HepG2 (cell line): ENCODE data around the gene ZNF595. TPM values are rescaled to one million over a fixed set of nuclear protein-coding genes. Genes with fewer than 3 reads are reported as not detected.
"Not testable (repeated sequence)": the region's sequence is repeated elsewhere in the genome, so short reads cannot be mapped to it uniquely, and the experiment has no call there.

Experiments
- ATAC-seq: fragments of 200-7000 bp; cut with Tn5 transposase; 3 replicates; pipeline ENCODE4 v1.9.1; 2020; ENCODE audit warnings: mild to moderate bottlenecking, moderate library complexity
- BruUV-seq: library from RNA; stranded (reverse); fragments of 400-500 nt; replicated peaks from 2 replicates; lab custom pipeline; 2021; lab: Mats Ljungman, UMichigan
- CTCF ChIA-PET: fragments of 300-600 bp; formaldehyde crosslinking; extraction: SDS; loops from one replicate; lab custom pipeline; 2021; ENCODE audit warnings: low total read pairs, inconsistent platforms, low intra/inter-chr PET ratio; lab: Yijun Ruan, JAX
- POLR2A ChIA-PET: fragments of 350-600 bp; sonication (Branson Sonifier 250); formaldehyde crosslinking; loops from one replicate; lab custom pipeline; 2020; ENCODE audit warnings: antibody characterized with exemption, inconsistent platforms; lab: Yijun Ruan, JAX
- DNase-seq: peaks from one replicate; pipeline ENCODE4 v3.0.0-alpha.2; 2015; ENCODE audit warnings: low spot score
- FAIRE-seq: peaks from 3 replicates; lab custom pipeline; 2011; peaks lifted over from hg19 to GRCh38; lab: Jason Lieb, UNC
- H2AFZ ChIP-seq: one replicate; pipeline ENCODE4 v1.6.1; 2011; ENCODE audit warnings: low read length, inconsistent platforms
- H3K27ac ChIP-seq: fragments of 300-600 bp; 3 replicates; pipeline ENCODE4 v1.8.0; 2011; ENCODE audit warnings: mixed run types, mild to moderate bottlenecking, mixed read lengths, low read length, inconsistent platforms; ENCODE audit not compliant: insufficient read depth; ENCODE audit errors: extremely low read length
- H3K27me3 ChIP-seq, 2 experiments: fragments of 200-600 bp in 1 of 2; 2 replicates in 1 of 2; 3 replicates in 1 of 2; pipeline versions ENCODE4 v1.6.0 to v1.8.0; 2011; ENCODE audit warnings: low read length in 2 of 2, mild to moderate bottlenecking in 2 of 2, moderate library complexity in 2 of 2, inconsistent platforms in 1 of 2; ENCODE audit not compliant: insufficient read depth in 2 of 2, control insufficient read depth in 1 of 2
- H3K36me3 ChIP-seq, 2 experiments: fragments of 200-600 bp in 1 of 2; replicated peaks in 1 of 2; 2 replicates in 1 of 2; 3 replicates in 1 of 2; pipeline versions ENCODE4 v1.5.1 to v1.8.0; 2011; ENCODE audit warnings: low read length in 2 of 2, inconsistent platforms in 1 of 2; ENCODE audit not compliant: insufficient read depth in 2 of 2, control insufficient read depth in 1 of 2
- H3K4me1 ChIP-seq: 2 replicates; pipeline ENCODE4 v1.5.1; 2012; ENCODE audit warnings: low read length, inconsistent platforms; ENCODE audit not compliant: insufficient read depth
- H3K4me2 ChIP-seq: 2 replicates; pipeline ENCODE4 v1.6.0; 2011; ENCODE audit warnings: low read depth, low read length, inconsistent platforms
- H3K4me3 ChIP-seq, 3 experiments: fragments of 200-600 bp in 1 of 3; sonication (generic), shearing (Covaris generic) in 1 of 3; replicated peaks in 1 of 3; 2 replicates each; pipeline ENCODE4 v1.5.1; 2011 to 2016; ENCODE audit warnings: low read length in 3 of 3, inconsistent platforms in 2 of 3, low read depth in 2 of 3, mild to moderate bottlenecking in 2 of 3, control low read depth in 1 of 3, mixed read lengths in 1 of 3; ENCODE audit not compliant: insufficient read depth in 1 of 3
- H3K79me2 ChIP-seq: one replicate; pipeline ENCODE4 v1.6.1; 2011; ENCODE audit warnings: low read length, inconsistent platforms; ENCODE audit not compliant: insufficient read depth
- H3K9ac ChIP-seq: 2 replicates; pipeline ENCODE4 v1.6.0; 2011; ENCODE audit warnings: mild to moderate bottlenecking, low read depth, low read length, inconsistent platforms; ENCODE audit not compliant: insufficient read depth
- H3K9me3 ChIP-seq: 2 replicates; pipeline ENCODE4 v1.5.1; 2012; ENCODE audit warnings: mild to moderate bottlenecking, low read length
- H4K20me1 ChIP-seq: 2 replicates; pipeline ENCODE4 v1.6.0; 2011; ENCODE audit warnings: inconsistent platforms, mild to moderate bottlenecking, low read length, moderate library complexity; ENCODE audit not compliant: insufficient read depth
- IKZF1 ChIP-seq: fragments of 450-650 bp; IDR thresholded peaks from 2 replicates; pipeline ENCODE4 v1.7.1; 2016
- NFRKB ChIP-seq: fragments of 450-650 bp; IDR thresholded peaks from 2 replicates; pipeline ENCODE4 v1.6.1; 2017
- NONO ChIP-seq, 2 experiments: fragments of 450-650 bp in 1 of 2; sonication (generic) in 1 of 2; formaldehyde crosslinking in 1 of 2; IDR thresholded peaks in 1 of 2; conservative IDR thresholded peaks in 1 of 2; 2 replicates each; pipeline versions ENCODE4 v1.6.1 to v1.8.0; 2017 to 2022; ENCODE audit warnings: mild to moderate bottlenecking in 1 of 2, missing genetic modification reagents in 1 of 2, moderate library complexity in 1 of 2
- PHB2 ChIP-seq: fragments of 450-650 bp; IDR thresholded peaks from 2 replicates; pipeline ENCODE4 v1.6.1; 2018; ENCODE audit not compliant: partially characterized antibody
- SP1 ChIP-seq, 2 experiments: fragments of 450-650 bp in 1 of 2; sonication (generic) in 1 of 2; formaldehyde crosslinking in 1 of 2; IDR thresholded peaks; 2 replicates each; pipeline versions ENCODE4 v1.4.0 to v1.6.1; 2016 to 2020; ENCODE audit warnings: missing genetic modification reagents in 1 of 2
- ZNF282 ChIP-seq: fragments of 450-650 bp; IDR thresholded peaks from 2 replicates; pipeline ENCODE4 v1.6.1; 2018; ENCODE audit not compliant: partially characterized antibody
- WGBS: methylation state at CpG from one replicate; pipeline ENCODE4 v1.1.6; 2017; ENCODE audit warnings: low lambda C conversion rate; 5-methylcytosine and 5-hydroxymethylcytosine counted together
- in situ Hi-C: cut with HindIII; loops from 2 replicates; pipeline ENCODE4 v1.10.0; 2017; ENCODE audit warnings: low pct_unique_long_range_greater_than_20kb; ENCODE audit not compliant: extremely low pct_ligation_motif_present
- intact Hi-C: fragments of 100-400 bp; cut with micrococcal nuclease; formaldehyde crosslinking; loops from one replicate; pipeline ENCODE4 v1.10.0; 2022; ENCODE audit not compliant: unreplicated experiment
- polyA plus RNA-seq, 8 experiments: library from polyadenylated mRNA; depleted of rRNA in 3 of 8; stranded (reverse) in 7 of 8; unstranded in 1 of 8; fragments of >200 nt; fragmentation: Illumina TruSeq in 4 of 8; extraction: Trizol in 4 of 8; gene quantifications; 2 replicates each; pipeline versions ENCODE4 v1.2.1 to v1.2.3, GENCODE V29; 2011 to 2016; ENCODE audit warnings: low read depth in 4 of 8, missing spikeins in 1 of 8, mixed read lengths in 1 of 8; ENCODE audit not compliant: insufficient read depth in 1 of 8
- total RNA-seq, 5 experiments: library from RNA; depleted of rRNA; stranded (reverse); fragments of >200 nt; fragmentation: Illumina TruSeq; extraction: Trizol; gene quantifications; 2 replicates each; pipeline ENCODE4 v1.2.3, GENCODE V29; 2016; ENCODE audit warnings: low read depth in 1 of 5
- TF ChIP-seq, protein P1 (sequence below), 2 experiments: fragments of 450-650 bp in 1 of 2; sonication (generic) in 1 of 2; formaldehyde crosslinking in 1 of 2; IDR thresholded peaks; 2 replicates each; pipeline versions ENCODE4 v1.6.1 to v1.8.0; 2016 to 2022; ENCODE audit warnings: antibody characterized with exemption in 1 of 2, mild to moderate bottlenecking in 1 of 2, missing genetic modification reagents in 1 of 2

Gene ZNF595
- total and polyA plus RNA-seq, 2 of the 13 experiments (the other 11 are each of a cell fraction or from before 2014, with no cell fraction given): 0.09 TPM; not detected in 1

DNA sequence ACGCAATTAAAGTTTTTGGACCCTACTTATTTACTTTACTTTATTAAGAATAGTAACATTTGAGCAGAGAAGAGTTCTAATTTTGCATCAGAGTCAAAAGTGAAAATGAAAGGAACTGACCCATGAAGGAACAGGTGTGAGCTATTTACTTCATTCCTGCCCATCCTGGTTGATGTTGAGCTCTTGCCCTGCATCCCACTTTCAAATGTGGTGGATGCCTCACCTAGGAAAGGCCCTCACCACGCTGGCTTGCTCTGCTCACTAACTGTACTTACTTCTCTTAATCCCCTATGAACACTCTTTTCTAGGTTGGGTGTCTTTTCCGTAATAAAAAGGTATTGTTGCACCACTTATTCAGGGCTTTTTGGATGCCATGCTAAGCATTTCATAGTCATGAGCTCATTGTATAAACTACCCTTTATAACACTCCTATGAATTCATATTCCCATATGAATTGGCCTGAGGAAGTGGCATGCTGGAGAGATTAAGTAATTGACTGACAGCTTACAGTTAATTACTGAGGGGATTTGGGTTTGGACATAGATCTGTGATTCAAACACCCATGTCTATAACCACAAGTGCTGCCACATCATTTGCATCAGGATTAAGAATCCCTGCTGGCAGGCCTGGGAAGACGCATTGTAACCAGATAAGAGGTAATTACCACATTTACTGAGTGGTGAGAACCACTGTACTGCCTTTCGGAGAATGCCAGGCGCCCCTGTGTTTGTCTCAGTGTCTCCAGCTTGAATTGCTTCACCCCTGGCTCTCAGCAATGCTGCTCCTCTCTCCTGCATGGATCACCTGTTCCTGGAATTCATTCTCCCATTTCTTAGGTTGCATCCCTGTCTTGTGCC is 16.3 kb upstream of the ZNF595 start:
- H3K79me2 ChIP-seq, H3K4me3 ChIP-seq, DNase-seq, H3K9ac ChIP-seq, H3K36me3 ChIP-seq, intact Hi-C loops, H4K20me1 ChIP-seq, H3K9me3 ChIP-seq, H3K27me3 ChIP-seq, H3K27ac ChIP-seq, CTCF ChIA-PET, BruUV-seq, H3K4me2 ChIP-seq, H3K4me1 ChIP-seq, POLR2A ChIA-PET, H2AFZ ChIP-seq, in situ Hi-C loops, FAIRE-seq, ATAC-seq: not testable (repeated sequence)
- 12% methylated on average over 3 of the region's 6 CpGs for WGBS

DNA sequence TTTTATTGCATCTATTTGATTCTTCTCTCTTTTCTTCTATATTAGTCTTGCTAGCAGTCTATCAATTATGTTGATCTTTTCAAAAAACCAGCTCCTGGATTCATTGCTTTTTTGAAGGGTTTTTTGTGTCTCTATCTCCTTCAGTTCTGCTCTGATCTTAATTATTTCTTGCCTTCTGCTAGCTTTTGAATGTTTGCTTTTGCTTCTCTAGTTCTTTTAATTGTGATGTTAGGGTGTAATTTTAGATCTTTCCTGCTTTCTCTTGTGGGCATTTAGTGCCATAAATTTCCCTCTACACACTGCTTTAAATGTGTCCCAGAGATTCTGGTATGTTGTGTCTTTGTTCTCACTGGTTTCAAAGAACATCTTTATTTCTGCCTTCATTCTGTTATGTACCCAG is 14.9 kb upstream of the ZNF595 start:
- FAIRE-seq; intact Hi-C loops; H3K9me3 ChIP-seq; H4K20me1 ChIP-seq; DNase-seq; H3K4me2 ChIP-seq; H3K27ac ChIP-seq; in situ Hi-C loops; H3K4me3 ChIP-seq; POLR2A ChIA-PET; H3K4me1 ChIP-seq; H2AFZ ChIP-seq; H3K27me3 ChIP-seq; H3K9ac ChIP-seq; ATAC-seq; H3K79me2 ChIP-seq; BruUV-seq; CTCF ChIA-PET; H3K36me3 ChIP-seq; TF ChIP-seq NONO (CRISPR knock-in tag; conservative IDR thresholded peaks at IDR 0.05); SP1 (CRISPR knock-in tag; IDR thresholded peaks at IDR 0.05): not testable (repeated sequence)
- peak; percentile 85 for TF ChIP-seq PHB2
- peak; percentile 90; the same call in 1 of the 2 replicates for TF ChIP-seq NONO (IDR thresholded peaks at IDR 0.05)
- TF ChIP-seq, protein P1, sequence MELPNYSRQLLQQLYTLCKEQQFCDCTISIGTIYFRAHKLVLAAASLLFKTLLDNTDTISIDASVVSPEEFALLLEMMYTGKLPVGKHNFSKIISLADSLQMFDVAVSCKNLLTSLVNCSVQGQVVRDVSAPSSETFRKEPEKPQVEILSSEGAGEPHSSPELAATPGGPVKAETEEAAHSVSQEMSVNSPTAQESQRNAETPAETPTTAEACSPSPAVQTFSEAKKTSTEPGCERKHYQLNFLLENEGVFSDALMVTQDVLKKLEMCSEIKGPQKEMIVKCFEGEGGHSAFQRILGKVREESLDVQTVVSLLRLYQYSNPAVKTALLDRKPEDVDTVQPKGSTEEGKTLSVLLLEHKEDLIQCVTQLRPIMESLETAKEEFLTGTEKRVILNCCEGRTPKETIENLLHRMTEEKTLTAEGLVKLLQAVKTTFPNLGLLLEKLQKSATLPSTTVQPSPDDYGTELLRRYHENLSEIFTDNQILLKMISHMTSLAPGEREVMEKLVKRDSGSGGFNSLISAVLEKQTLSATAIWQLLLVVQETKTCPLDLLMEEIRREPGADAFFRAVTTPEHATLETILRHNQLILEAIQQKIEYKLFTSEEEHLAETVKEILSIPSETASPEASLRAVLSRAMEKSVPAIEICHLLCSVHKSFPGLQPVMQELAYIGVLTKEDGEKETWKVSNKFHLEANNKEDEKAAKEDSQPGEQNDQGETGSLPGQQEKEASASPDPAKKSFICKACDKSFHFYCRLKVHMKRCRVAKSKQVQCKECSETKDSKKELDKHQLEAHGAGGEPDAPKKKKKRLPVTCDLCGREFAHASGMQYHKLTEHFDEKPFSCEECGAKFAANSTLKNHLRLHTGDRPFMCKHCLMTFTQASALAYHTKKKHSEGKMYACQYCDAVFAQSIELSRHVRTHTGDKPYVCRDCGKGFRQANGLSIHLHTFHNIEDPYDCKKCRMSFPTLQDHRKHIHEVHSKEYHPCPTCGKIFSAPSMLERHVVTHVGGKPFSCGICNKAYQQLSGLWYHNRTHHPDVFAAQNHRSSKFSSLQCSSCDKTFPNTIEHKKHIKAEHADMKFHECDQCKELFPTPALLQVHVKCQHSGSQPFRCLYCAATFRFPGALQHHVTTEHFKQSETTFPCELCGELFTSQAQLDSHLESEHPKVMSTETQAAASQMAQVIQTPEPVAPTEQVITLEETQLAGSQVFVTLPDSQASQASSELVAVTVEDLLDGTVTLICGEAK (IDR thresholded peaks at IDR 0.05): peak; percentile 31
- TF ChIP-seq, protein P1 (CRISPR knock-in tag; IDR thresholded peaks at IDR 0.05): not testable (repeated sequence)
- TF ChIP-seq IKZF1: peak; percentile 81; the same call in 1 of the 2 replicates
- peak; percentile 41; the same call in 1 of the 2 replicates for TF ChIP-seq SP1 (IDR thresholded peaks at IDR 0.05)
- TF ChIP-seq ZNF282: peak; percentile 64
- TF ChIP-seq NFRKB: 0 out of 2 replicates have a peak, but pooled peaks have one; percentile 14
